B cell (primary cell): ENCODE results near the gene ITGA5. TPM values are rescaled to one million over a fixed set of nuclear protein-coding genes. Genes with fewer than 3 reads are reported as not detected.

Source experiments
- ATAC-seq: fragments of 200-7000 bp; cut with Tn5 transposase; one replicate; pipeline ENCODE4 v1.10.0; 2021; ENCODE audit warnings: low read depth, mild to moderate bottlenecking, moderate number of reproducible peaks, moderate library complexity
- CTCF ChIA-PET: fragments of 350-600 bp; sonication (Branson Sonifier 250); formaldehyde crosslinking; loops from one replicate; lab custom pipeline; 2021; ENCODE audit warnings: antibody characterized with exemption, inconsistent platforms; lab: Charles Lee
- POLR2A ChIA-PET: fragments of 350-600 bp; sonication (Branson Sonifier 250); formaldehyde crosslinking; loops from one replicate; lab custom pipeline; 2021; ENCODE audit warnings: antibody characterized with exemption; lab: Charles Lee
- DNase-seq: peaks from one replicate; pipeline ENCODE4 v3.0.0; 2013
- H2AFZ ChIP-seq: 2 replicates; pipeline ENCODE4 v1.6.1; 2012; ENCODE audit warnings: mild to moderate bottlenecking, low read depth, low read length; ENCODE audit not compliant: insufficient read depth, poor library complexity, severe bottlenecking
- H3K27ac ChIP-seq, 2 donors: 1 replicate in 1 of 2; 2 replicates in 1 of 2; pipeline ENCODE4 v1.5.1; 2012 to 2013; ENCODE audit warnings: low read length in 2 of 2, mild to moderate bottlenecking in 2 of 2, moderate library complexity in 1 of 2
- H3K27me3 ChIP-seq, 4 experiments: fragments of 200-600 bp in 1 of 4; sonication (generic) in 1 of 4; replicated peaks in 1 of 4; 1 replicate in 2 of 4; 2 replicates in 2 of 4; pipeline versions ENCODE4 v1.6.1 to v1.7.0; 2013 to 2016; ENCODE audit warnings: low read length in 3 of 4, mild to moderate bottlenecking in 2 of 4, mixed read lengths in 1 of 4, moderate library complexity in 1 of 4; ENCODE audit not compliant: insufficient read depth in 4 of 4, control insufficient read depth in 3 of 4; ENCODE audit errors: control extremely low read depth in 1 of 4
- H3K36me3 ChIP-seq, 2 experiments: replicated peaks in 1 of 2; 1 replicate in 1 of 2; 2 replicates in 1 of 2; pipeline versions ENCODE4 v1.6.1 to v1.7.1; 2013; ENCODE audit warnings: low read length in 1 of 2; ENCODE audit not compliant: insufficient read depth in 2 of 2, control insufficient read depth in 1 of 2; ENCODE audit errors: control extremely low read depth in 1 of 2, extremely low read depth in 1 of 2
- H3K4me1 ChIP-seq, 2 donors: fragments of 200-600 bp in 1 of 2; sonication (generic) in 1 of 2; 1 replicate in 1 of 2; 2 replicates in 1 of 2; pipeline versions ENCODE4 v1.5.1 to v1.6.1; 2013 to 2017; ENCODE audit warnings: low read length in 2 of 2; ENCODE audit not compliant: control insufficient read depth in 2 of 2, insufficient read depth in 2 of 2
- H3K4me2 ChIP-seq: replicated peaks from 2 replicates; pipeline ENCODE3; 2012; ENCODE audit warnings: mild to moderate bottlenecking, low read depth, low read length; ENCODE audit not compliant: poor library complexity, severe bottlenecking
- H3K4me3 ChIP-seq, 5 experiments: fragments of 200-600 bp in 1 of 5; sonication (generic) in 1 of 5; 1 replicate in 3 of 5; 2 replicates in 2 of 5; pipeline versions ENCODE4 v1.5.1 to v1.7.0; 2011 to 2016; ENCODE audit warnings: low read length in 4 of 5, mild to moderate bottlenecking in 4 of 5, low read depth in 2 of 5, control low read depth in 1 of 5, moderate library complexity in 1 of 5; ENCODE audit not compliant: insufficient read depth in 1 of 5; ENCODE audit errors: control extremely low read depth in 1 of 5, extremely low read depth in 1 of 5
- H3K79me2 ChIP-seq: fragments of 200-600 bp; sonication (generic); one replicate; pipeline ENCODE4 v1.6.0; 2016; ENCODE audit warnings: low read length; ENCODE audit not compliant: control insufficient read depth, insufficient read depth
- H3K9ac ChIP-seq: fragments of 200-600 bp; sonication (generic); 2 replicates; pipeline ENCODE4 v1.6.1; 2017; ENCODE audit warnings: mild to moderate bottlenecking, low read length, moderate library complexity
- H3K9me3 ChIP-seq, 3 donors: one replicate each; pipeline versions ENCODE4 v1.6.1 to v1.7.1; 2013; ENCODE audit warnings: low read length in 2 of 3; ENCODE audit not compliant: control insufficient read depth in 2 of 3, insufficient read depth in 1 of 3; ENCODE audit errors: control extremely low read depth in 1 of 3
- H4K20me1 ChIP-seq: 2 replicates; pipeline ENCODE4 v1.6.0; 2012; ENCODE audit warnings: mild to moderate bottlenecking, low read length; ENCODE audit not compliant: insufficient read depth, control insufficient read depth, poor library complexity, severe bottlenecking
- H3K27ac Mint-ChIP-seq: one replicate; pipeline ENCODE4 v1.8.0; 2021; ENCODE audit warnings: mixed read lengths
- H3K27me3 Mint-ChIP-seq: one replicate; pipeline ENCODE4 v1.8.0; 2021; ENCODE audit warnings: mixed read lengths
- H3K4me1 Mint-ChIP-seq: one replicate; pipeline ENCODE4 v1.8.0; 2021; ENCODE audit warnings: mixed read lengths
- H3K4me3 Mint-ChIP-seq: one replicate; pipeline ENCODE4 v1.8.0; 2021; ENCODE audit warnings: mixed read lengths
- H3K9me3 Mint-ChIP-seq: one replicate; pipeline ENCODE4 v1.8.0; 2022; ENCODE audit warnings: mixed read lengths; ENCODE audit not compliant: insufficient read depth
- CTCF ChIP-seq: fragments of 200-600 bp; IDR thresholded peaks from one replicate; pipeline ENCODE4 v1.8.0; 2022; ENCODE audit warnings: antibody characterized with exemption, mild to moderate bottlenecking
- EZH2 ChIP-seq: IDR thresholded peaks from 2 replicates; pipeline ENCODE4 v1.6.1; 2012; ENCODE audit warnings: borderline replicate concordance, low read depth, mild to moderate bottlenecking, moderate library complexity, low read length; ENCODE audit not compliant: insufficient read depth, poor library complexity, severe bottlenecking
- WGBS: methylation state at CpG from one replicate; pipeline ENCODE4 v1.1.5; 2013; ENCODE audit warnings: missing lambda C conversion rate; ENCODE audit not compliant: insufficient coverage; 5-methylcytosine and 5-hydroxymethylcytosine counted together
- intact Hi-C: fragments of 100-400 bp; cut with micrococcal nuclease; formaldehyde crosslinking; loops from one replicate; pipeline ENCODE4 v1.10.0; 2022
- polyA plus RNA-seq: library from polyadenylated mRNA; depleted of rRNA; stranded (reverse); fragments of >200 nt; gene quantifications from 2 replicates; pipeline ENCODE4 v1.2.3, GENCODE V29; 2012
- total RNA-seq, 2 donors: library from RNA; stranded (reverse); fragments of 120-200 nt in 1 of 2; gene quantifications; 1 replicate in 1 of 2; 2 replicates in 1 of 2; pipeline versions ENCODE4 v1.2.3 to v1.2.4, GENCODE V29; 2013 to 2022

ITGA5 gene
- total and polyA plus RNA-seq, 2 donors (not counting 1 experiment from before 2014, with no cell fraction given): 3.6 to 6.1 TPM

GRCh38 chr12:54412786-54413185 is 6.3 kb downstream of the ITGA5 start:
- peak overlapping the region; percentile 63 for H2AFZ ChIP-seq
- peaks cover 63% of the 10 kb centered on the region for H3K4me1 Mint-ChIP-seq
- no peaks in the 10 kb centered on the region for H3K27me3 ChIP-seq
- peak overlapping the region; percentile 56 for H3K9ac ChIP-seq
- H3K9me3 Mint-ChIP-seq: no peaks in the 10 kb centered on the region
- H3K4me3 ChIP-seq: peak overlapping the region in 4 of 5 experiments; percentile 25 to 57 (median 42)
- H4K20me1 ChIP-seq: no peaks in the 10 kb centered on the region
- no peaks in the 10 kb centered on the region for H3K27me3 Mint-ChIP-seq
- ChIA-PET POLR2A (interaction anchor here (0.6 kb wide), 1 partner anchor 358 kb away, joined by 3 read pairs; no protein-coding TSS in a partner anchor), CTCF (interaction anchor here (0.7 to 14.7 kb wide), 4 partner anchors 12 to 35 kb away, joined by 3 to 297 read pairs (median 56); no protein-coding TSS in a partner anchor)
- peak overlapping the region; percentile 82 for H3K4me3 Mint-ChIP-seq
- peak overlapping the region; percentile 85 for H3K4me2 ChIP-seq
- intact Hi-C loops: loop anchor here (1.0 kb wide), 1 partner anchor 8 kb away; no protein-coding TSS in a partner anchor
- 60% methylated on average over 2 of the region's 3 CpGs for WGBS
- ATAC-seq (peak; percentile 17), DNase-seq (peak; percentile 41)
- H3K9me3 ChIP-seq: no peaks in the 10 kb centered on the region
- TF ChIP-seq CTCF (no peak), EZH2 (no peak)
- H3K4me1 ChIP-seq: peaks cover 60 to 66% of the 10 kb centered on the region in 2 donors
- H3K36me3 ChIP-seq: no peaks in the 10 kb centered on the region
- peak overlapping the region; percentile 61 for H3K27ac Mint-ChIP-seq
- H3K79me2 ChIP-seq: peaks cover 3% of the 10 kb centered on the region
- peak overlapping the region; percentile 66 to 78 for H3K27ac ChIP-seq

- Mint-ChIP-seq H3K27me3 (no peaks in the 10 kb centered on the region), H3K9me3 (no peaks in the 10 kb centered on the region), H3K27ac (peak overlapping the region; percentile 61), H3K4me3 (peak overlapping the region; percentile 82), H3K4me1 (peaks cover 59% of the 10 kb centered on the region)
- H3K4me2 ChIP-seq: peak overlapping the region; percentile 85
- no peaks in the 10 kb centered on the region for H3K79me2 ChIP-seq
- DNase-seq (no peak), ATAC-seq (no peak)
- H3K9me3 ChIP-seq: no peaks in the 10 kb centered on the region
- intact Hi-C loops: no loop called here
- WGBS: 33% methylated on average over 1 of the region's 4 CpGs
- peaks cover 58 to 66% of the 10 kb centered on the region in 2 donors for H3K4me1 ChIP-seq
- H4K20me1 ChIP-seq: no peaks in the 10 kb centered on the region
- peak overlapping the region; percentile 63 for H2AFZ ChIP-seq
- ChIA-PET CTCF (interaction anchor here (0.6 to 14.7 kb wide), 4 partner anchors 12 to 96 kb away, joined by 4 to 297 read pairs (median 56); no protein-coding TSS in a partner anchor), POLR2A (interaction anchor here (1.8 kb wide), 1 partner anchor 13 kb away, joined by 4 read pairs; no protein-coding TSS in a partner anchor)
- no peaks in the 10 kb centered on the region for H3K36me3 ChIP-seq
- H3K4me3 ChIP-seq: peak overlapping the region in 1 of 5 experiments; percentile 57
- TF ChIP-seq CTCF (no peak), EZH2 (no peak)
- H3K27me3 ChIP-seq: no peaks in the 10 kb centered on the region
- H3K9ac ChIP-seq: peak overlapping the region; percentile 56
- peak overlapping the region; percentile 66 to 78 for H3K27ac ChIP-seq
These were observed 6.7 kb downstream of the ITGA5 start for GRCh38 chr12:54412348-54412747.
